ENCODE data around the gene SLC25A38. TPM values are rescaled to one million over a fixed set of nuclear protein-coding genes. Genes with fewer than 3 reads are reported as not detected.

SLC25A38 gene
- polyA plus RNA-seq, 3 donors, result 5.7 to 8.9 (median 7.5) TPM

DNA sequence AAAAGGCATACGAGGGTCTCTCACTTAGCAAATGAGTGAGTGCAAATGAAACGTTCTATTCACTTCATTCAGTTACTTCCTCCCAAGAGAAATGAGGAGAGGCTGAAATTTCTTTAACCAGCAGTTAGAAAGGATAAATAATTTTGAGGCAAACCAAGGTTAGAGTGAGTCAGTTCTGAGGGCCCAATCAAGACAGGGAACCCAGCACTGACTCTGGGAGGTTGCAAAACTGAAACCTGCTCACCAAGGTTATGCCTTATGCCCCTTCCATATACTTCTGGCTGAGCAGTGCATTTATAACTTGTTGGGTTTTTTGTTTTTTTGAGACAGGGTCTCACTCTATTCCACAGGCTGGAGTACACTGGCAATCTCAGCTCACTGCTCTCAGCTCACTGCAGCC, 18.8 kb downstream of the SLC25A38 start:
- TF ChIP-seq, protein P1, sequence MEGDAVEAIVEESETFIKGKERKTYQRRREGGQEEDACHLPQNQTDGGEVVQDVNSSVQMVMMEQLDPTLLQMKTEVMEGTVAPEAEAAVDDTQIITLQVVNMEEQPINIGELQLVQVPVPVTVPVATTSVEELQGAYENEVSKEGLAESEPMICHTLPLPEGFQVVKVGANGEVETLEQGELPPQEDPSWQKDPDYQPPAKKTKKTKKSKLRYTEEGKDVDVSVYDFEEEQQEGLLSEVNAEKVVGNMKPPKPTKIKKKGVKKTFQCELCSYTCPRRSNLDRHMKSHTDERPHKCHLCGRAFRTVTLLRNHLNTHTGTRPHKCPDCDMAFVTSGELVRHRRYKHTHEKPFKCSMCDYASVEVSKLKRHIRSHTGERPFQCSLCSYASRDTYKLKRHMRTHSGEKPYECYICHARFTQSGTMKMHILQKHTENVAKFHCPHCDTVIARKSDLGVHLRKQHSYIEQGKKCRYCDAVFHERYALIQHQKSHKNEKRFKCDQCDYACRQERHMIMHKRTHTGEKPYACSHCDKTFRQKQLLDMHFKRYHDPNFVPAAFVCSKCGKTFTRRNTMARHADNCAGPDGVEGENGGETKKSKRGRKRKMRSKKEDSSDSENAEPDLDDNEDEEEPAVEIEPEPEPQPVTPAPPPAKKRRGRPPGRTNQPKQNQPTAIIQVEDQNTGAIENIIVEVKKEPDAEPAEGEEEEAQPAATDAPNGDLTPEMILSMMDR (IDR thresholded peaks at IDR 0.05), result no peak
- Mint-ChIP-seq H3K36me3 (peaks cover 23 to 43% of the 10 kb centered on the region in 2 donors), H3K27ac (no peak overlapping the region), H3K27me3 (ENCODE audit: low read depth in 3 of 3) (peaks cover 0 to 2% (median 0%) of the 10 kb centered on the region in 3 donors), H3K9me3 (peaks cover 0 to 2% (median 0%) of the 10 kb centered on the region in 7 donors), H3K4me1 (peaks cover 4% of the 10 kb centered on the region), H3K4me3 (no peak overlapping the region)
- H4K20me1 ChIP-seq (ENCODE audit: insufficient read depth, low read length), result no peaks in the 10 kb centered on the region
- intact Hi-C loops (cut with micrococcal nuclease), result no loop called here
- no peaks in the 10 kb centered on the region for H3K9me3 ChIP-seq (replicated peaks in 1 of 2; ENCODE audit: control insufficient read depth in 1 of 2, insufficient read depth in 1 of 2, low read length in 2 of 2)
- no peak overlapping the region for H3K4me2 ChIP-seq (replicated peaks; ENCODE audit: extremely low read depth, low read length, poor library complexity, severe bottlenecking)
- no peaks in the 10 kb centered on the region for H3K27me3 ChIP-seq (ENCODE audit: control insufficient read depth in 2 of 2, insufficient read depth in 2 of 2, low read length in 2 of 2)
- no CpG with 5 or more reads among the region's 2 CpGs for WGBS (ENCODE audit: insufficient coverage)
- no peak overlapping the region for H3K9ac ChIP-seq (ENCODE audit: insufficient read depth, low read length, poor library complexity, severe bottlenecking)
- H3K79me2 ChIP-seq (ENCODE audit: insufficient read depth, low read length), result peaks cover 6% of the 10 kb centered on the region
- no peak overlapping the region for H3K4me3 ChIP-seq (replicated peaks in 1 of 3; ENCODE audit: low read depth in 2 of 3, low read length in 3 of 3)
- peaks cover 5 to 10% of the 10 kb centered on the region in 2 donors for H3K4me1 ChIP-seq (ENCODE audit: control insufficient read depth in 1 of 2, insufficient read depth in 2 of 2, low read length in 2 of 2)
- DNase-seq, result no peak
- H2AFZ ChIP-seq (ENCODE audit: insufficient read depth, low read depth, low read length, poor library complexity, severe bottlenecking), result no peak overlapping the region
- no peak overlapping the region for H3K27ac ChIP-seq (ENCODE audit: low read depth in 1 of 2, low read length in 2 of 2)
- H3K36me3 ChIP-seq (replicated peaks in 1 of 2; ENCODE audit: control insufficient read depth in 1 of 2, insufficient read depth in 2 of 2, low read length in 2 of 2), result peaks cover 17 to 32% of the 10 kb centered on the region in 2 donors

DNA sequence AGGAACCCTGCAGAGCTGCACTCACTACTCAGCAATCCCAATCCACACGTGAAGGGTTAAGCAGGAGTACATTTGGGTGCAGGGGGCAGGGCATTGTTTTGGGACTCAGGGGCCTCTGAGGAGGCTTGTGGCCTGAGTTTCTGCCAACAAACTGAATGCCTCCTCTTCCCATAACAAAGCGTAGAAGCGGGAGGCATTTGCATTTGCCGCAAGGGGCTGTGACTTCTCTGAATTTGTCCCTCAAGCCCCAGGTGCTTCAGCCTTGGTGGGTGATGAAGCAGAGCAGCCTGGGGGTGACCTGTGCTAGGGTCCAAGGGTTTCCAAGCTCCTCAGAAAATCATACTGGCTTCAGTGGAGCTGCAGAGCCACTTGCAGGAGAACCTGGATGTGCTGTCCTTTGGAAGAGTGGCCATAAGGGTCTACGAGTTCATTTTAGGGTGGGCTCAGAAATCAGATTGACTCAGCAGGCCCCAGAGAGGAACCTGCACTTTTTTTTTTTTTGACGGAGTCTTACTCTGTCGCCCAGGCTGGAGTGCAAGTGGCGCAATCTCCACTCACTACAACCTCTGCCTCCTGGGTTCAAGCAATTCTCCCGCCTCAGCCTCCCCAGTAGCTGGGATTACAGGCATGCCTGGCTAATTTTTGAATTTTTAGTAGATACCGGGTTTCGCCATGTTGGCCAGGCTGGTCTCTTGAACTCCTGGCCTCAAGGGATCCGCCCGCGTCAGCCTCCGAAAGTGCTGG, 21.9 kb downstream of the SLC25A38 start:
- TF ChIP-seq, protein P1 (IDR thresholded peaks at IDR 0.05), result no peak
- peaks cover 22 to 37% of the 10 kb centered on the region in 2 donors for H3K36me3 Mint-ChIP-seq
- H3K9me3 Mint-ChIP-seq, result peaks cover 0 to 2% (median 0%) of the 10 kb centered on the region in 7 donors
- peak overlapping the region in 3 of 7 donors; percentile 68 to 98 (median 95) for H3K27ac Mint-ChIP-seq
- no peak for DNase-seq
- WGBS (ENCODE audit: insufficient coverage), result 89% methylated on average over 7 of the region's 15 CpGs
- no peaks in the 10 kb centered on the region for H3K27me3 ChIP-seq (ENCODE audit: control insufficient read depth in 2 of 2, insufficient read depth in 2 of 2, low read length in 2 of 2)
- no peak overlapping the region for H3K9ac ChIP-seq (ENCODE audit: insufficient read depth, low read length, poor library complexity, severe bottlenecking)
- no peaks in the 10 kb centered on the region for H3K9me3 ChIP-seq (replicated peaks in 1 of 2; ENCODE audit: control insufficient read depth in 1 of 2, insufficient read depth in 1 of 2, low read length in 2 of 2)
- peaks cover 23 to 28% of the 10 kb centered on the region in 2 donors for H3K36me3 ChIP-seq (replicated peaks in 1 of 2; ENCODE audit: control insufficient read depth in 1 of 2, insufficient read depth in 2 of 2, low read length in 2 of 2)
- intact Hi-C loops (cut with micrococcal nuclease), result no loop called here
- H3K27ac ChIP-seq (ENCODE audit: low read depth in 1 of 2, low read length in 2 of 2), result no peak overlapping the region
- H3K4me1 ChIP-seq (ENCODE audit: control insufficient read depth in 1 of 2, insufficient read depth in 2 of 2, low read length in 2 of 2), result peaks cover 18 to 23% of the 10 kb centered on the region in 2 donors
- no peak overlapping the region for H3K4me3 ChIP-seq (replicated peaks in 1 of 3; ENCODE audit: low read depth in 2 of 3, low read length in 3 of 3)
- peaks cover 19% of the 10 kb centered on the region for H3K4me1 Mint-ChIP-seq
- H4K20me1 ChIP-seq (ENCODE audit: insufficient read depth, low read length), result peaks cover 24% of the 10 kb centered on the region
- peak overlapping the region; percentile 3 for H2AFZ ChIP-seq (ENCODE audit: insufficient read depth, low read depth, low read length, poor library complexity, severe bottlenecking)
- H3K4me3 Mint-ChIP-seq, result no peak overlapping the region
- peaks cover 0 to 1% (median 0%) of the 10 kb centered on the region in 3 donors for H3K27me3 Mint-ChIP-seq (ENCODE audit: low read depth in 3 of 3)
- no peak overlapping the region for H3K4me2 ChIP-seq (replicated peaks; ENCODE audit: extremely low read depth, low read length, poor library complexity, severe bottlenecking)
- H3K79me2 ChIP-seq (ENCODE audit: insufficient read depth, low read length), result peaks cover 35% of the 10 kb centered on the region
